B cell (primary cell): Measurements from ENCODE around the gene CAP2. TPM values are rescaled to one million over a fixed set of nuclear protein-coding genes. Genes with fewer than 3 reads are reported as not detected.

Experiments used
- ATAC-seq: fragments of 200-7000 bp; cut with Tn5 transposase; one replicate; pipeline ENCODE4 v1.10.0; 2021; ENCODE audit warnings: low read depth, mild to moderate bottlenecking, moderate number of reproducible peaks, moderate library complexity
- CTCF ChIA-PET: fragments of 350-600 bp; sonication (Branson Sonifier 250); formaldehyde crosslinking; loops from one replicate; lab custom pipeline; 2021; ENCODE audit warnings: antibody characterized with exemption, inconsistent platforms; lab: Charles Lee
- POLR2A ChIA-PET: fragments of 350-600 bp; sonication (Branson Sonifier 250); formaldehyde crosslinking; loops from one replicate; lab custom pipeline; 2021; ENCODE audit warnings: antibody characterized with exemption; lab: Charles Lee
- DNase-seq: peaks from one replicate; pipeline ENCODE4 v3.0.0; 2013
- H2AFZ ChIP-seq: 2 replicates; pipeline ENCODE4 v1.6.1; 2012; ENCODE audit warnings: mild to moderate bottlenecking, low read depth, low read length; ENCODE audit not compliant: insufficient read depth, poor library complexity, severe bottlenecking
- H3K27ac ChIP-seq, 2 donors: 1 replicate in 1 of 2; 2 replicates in 1 of 2; pipeline ENCODE4 v1.5.1; 2012 to 2013; ENCODE audit warnings: low read length in 2 of 2, mild to moderate bottlenecking in 2 of 2, moderate library complexity in 1 of 2
- H3K27me3 ChIP-seq, 4 experiments: fragments of 200-600 bp in 1 of 4; sonication (generic) in 1 of 4; replicated peaks in 1 of 4; 1 replicate in 2 of 4; 2 replicates in 2 of 4; pipeline versions ENCODE4 v1.6.1 to v1.7.0; 2013 to 2016; ENCODE audit warnings: low read length in 3 of 4, mild to moderate bottlenecking in 2 of 4, mixed read lengths in 1 of 4, moderate library complexity in 1 of 4; ENCODE audit not compliant: insufficient read depth in 4 of 4, control insufficient read depth in 3 of 4; ENCODE audit errors: control extremely low read depth in 1 of 4
- H3K36me3 ChIP-seq, 2 experiments: replicated peaks in 1 of 2; 1 replicate in 1 of 2; 2 replicates in 1 of 2; pipeline versions ENCODE4 v1.6.1 to v1.7.1; 2013; ENCODE audit warnings: low read length in 1 of 2; ENCODE audit not compliant: insufficient read depth in 2 of 2, control insufficient read depth in 1 of 2; ENCODE audit errors: control extremely low read depth in 1 of 2, extremely low read depth in 1 of 2
- H3K4me1 ChIP-seq, 2 donors: fragments of 200-600 bp in 1 of 2; sonication (generic) in 1 of 2; 1 replicate in 1 of 2; 2 replicates in 1 of 2; pipeline versions ENCODE4 v1.5.1 to v1.6.1; 2013 to 2017; ENCODE audit warnings: low read length in 2 of 2; ENCODE audit not compliant: control insufficient read depth in 2 of 2, insufficient read depth in 2 of 2
- H3K4me2 ChIP-seq: replicated peaks from 2 replicates; pipeline ENCODE3; 2012; ENCODE audit warnings: mild to moderate bottlenecking, low read depth, low read length; ENCODE audit not compliant: poor library complexity, severe bottlenecking
- H3K4me3 ChIP-seq, 5 experiments: fragments of 200-600 bp in 1 of 5; sonication (generic) in 1 of 5; 1 replicate in 3 of 5; 2 replicates in 2 of 5; pipeline versions ENCODE4 v1.5.1 to v1.7.0; 2011 to 2016; ENCODE audit warnings: low read length in 4 of 5, mild to moderate bottlenecking in 4 of 5, low read depth in 2 of 5, control low read depth in 1 of 5, moderate library complexity in 1 of 5; ENCODE audit not compliant: insufficient read depth in 1 of 5; ENCODE audit errors: control extremely low read depth in 1 of 5, extremely low read depth in 1 of 5
- H3K79me2 ChIP-seq: fragments of 200-600 bp; sonication (generic); one replicate; pipeline ENCODE4 v1.6.0; 2016; ENCODE audit warnings: low read length; ENCODE audit not compliant: control insufficient read depth, insufficient read depth
- H3K9ac ChIP-seq: fragments of 200-600 bp; sonication (generic); 2 replicates; pipeline ENCODE4 v1.6.1; 2017; ENCODE audit warnings: mild to moderate bottlenecking, low read length, moderate library complexity
- H3K9me3 ChIP-seq, 3 donors: one replicate each; pipeline versions ENCODE4 v1.6.1 to v1.7.1; 2013; ENCODE audit warnings: low read length in 2 of 3; ENCODE audit not compliant: control insufficient read depth in 2 of 3, insufficient read depth in 1 of 3; ENCODE audit errors: control extremely low read depth in 1 of 3
- H4K20me1 ChIP-seq: 2 replicates; pipeline ENCODE4 v1.6.0; 2012; ENCODE audit warnings: mild to moderate bottlenecking, low read length; ENCODE audit not compliant: insufficient read depth, control insufficient read depth, poor library complexity, severe bottlenecking
- H3K27ac Mint-ChIP-seq: one replicate; pipeline ENCODE4 v1.8.0; 2021; ENCODE audit warnings: mixed read lengths
- H3K27me3 Mint-ChIP-seq: one replicate; pipeline ENCODE4 v1.8.0; 2021; ENCODE audit warnings: mixed read lengths
- H3K4me1 Mint-ChIP-seq: one replicate; pipeline ENCODE4 v1.8.0; 2021; ENCODE audit warnings: mixed read lengths
- H3K4me3 Mint-ChIP-seq: one replicate; pipeline ENCODE4 v1.8.0; 2021; ENCODE audit warnings: mixed read lengths
- H3K9me3 Mint-ChIP-seq: one replicate; pipeline ENCODE4 v1.8.0; 2022; ENCODE audit warnings: mixed read lengths; ENCODE audit not compliant: insufficient read depth
- CTCF ChIP-seq: fragments of 200-600 bp; IDR thresholded peaks from one replicate; pipeline ENCODE4 v1.8.0; 2022; ENCODE audit warnings: antibody characterized with exemption, mild to moderate bottlenecking
- EZH2 ChIP-seq: IDR thresholded peaks from 2 replicates; pipeline ENCODE4 v1.6.1; 2012; ENCODE audit warnings: borderline replicate concordance, low read depth, mild to moderate bottlenecking, moderate library complexity, low read length; ENCODE audit not compliant: insufficient read depth, poor library complexity, severe bottlenecking
- WGBS: methylation state at CpG from one replicate; pipeline ENCODE4 v1.1.5; 2013; ENCODE audit warnings: missing lambda C conversion rate; ENCODE audit not compliant: insufficient coverage; 5-methylcytosine and 5-hydroxymethylcytosine counted together
- intact Hi-C: fragments of 100-400 bp; cut with micrococcal nuclease; formaldehyde crosslinking; loops from one replicate; pipeline ENCODE4 v1.10.0; 2022
- polyA plus RNA-seq: library from polyadenylated mRNA; depleted of rRNA; stranded (reverse); fragments of >200 nt; gene quantifications from 2 replicates; pipeline ENCODE4 v1.2.3, GENCODE V29; 2012
- total RNA-seq, 2 donors: library from RNA; stranded (reverse); fragments of 120-200 nt in 1 of 2; gene quantifications; 1 replicate in 1 of 2; 2 replicates in 1 of 2; pipeline versions ENCODE4 v1.2.3 to v1.2.4, GENCODE V29; 2013 to 2022

The CAP2 gene
- total and polyA plus RNA-seq, 2 donors (not counting 1 experiment from before 2014, with no cell fraction given): not detected

GRCh38 chr6:17391976-17392375 is 1.4 kb upstream of the CAP2 start:
- Histone ChIP-seq H3K9ac (no peak overlapping the region), H3K4me2 (no peak overlapping the region), H3K4me1 (peaks cover 0 to 5% of the 10 kb centered on the region in 2 donors), H2AFZ (no peak overlapping the region), H3K27ac (no peak overlapping the region), H3K79me2 (no peaks in the 10 kb centered on the region), H3K9me3 (peaks cover 0 to 2% (median 0%) of the 10 kb centered on the region in 3 donors), H3K27me3 (peaks cover 0 to 36% (median 17%) of the 10 kb centered on the region in 4 experiments), H4K20me1 (no peaks in the 10 kb centered on the region), H3K4me3 (no peak overlapping the region), H3K36me3 (no peaks in the 10 kb centered on the region)
- peaks cover 58% of the 10 kb centered on the region for H3K27me3 Mint-ChIP-seq
- WGBS: 100% methylated on average over 1 of the region's 2 CpGs
- DNase-seq (no peak), ATAC-seq (no peak)
- H3K4me3 Mint-ChIP-seq: no peak overlapping the region
- CTCF ChIA-PET: no interaction called here
- intact Hi-C loops: no loop called here
- no peak for TF ChIP-seq CTCF
- TF ChIP-seq EZH2: no peak
- POLR2A ChIA-PET: no interaction called here
- H3K27ac Mint-ChIP-seq: no peak overlapping the region
- peaks cover 10% of the 10 kb centered on the region for H3K4me1 Mint-ChIP-seq
- H3K9me3 Mint-ChIP-seq: peaks cover 2% of the 10 kb centered on the region

- TF ChIP-seq EZH2 (no peak), CTCF (no peak)
- no peak overlapping the region for H3K27ac Mint-ChIP-seq
- ATAC-seq: no peak
- Histone ChIP-seq H3K36me3 (no peaks in the 10 kb centered on the region), H2AFZ (no peak overlapping the region), H3K27me3 (peaks cover 0 to 36% (median 17%) of the 10 kb centered on the region in 4 experiments), H3K79me2 (no peaks in the 10 kb centered on the region), H3K4me3 (no peak overlapping the region), H3K4me1 (peaks cover 0 to 5% of the 10 kb centered on the region in 2 donors), H3K9me3 (peaks cover 0 to 5% (median 0%) of the 10 kb centered on the region in 3 donors), H3K4me2 (peak overlapping the region; percentile 49), H4K20me1 (no peaks in the 10 kb centered on the region), H3K27ac (no peak overlapping the region), H3K9ac (no peak overlapping the region)
- CTCF ChIA-PET: no interaction called here
- POLR2A ChIA-PET: no interaction called here
- WGBS: 6% methylated on average over 49 of the region's 55 CpGs
- intact Hi-C loops: no loop called here
- peak overlapping the region; percentile 68 for H3K4me3 Mint-ChIP-seq
- peaks cover 2% of the 10 kb centered on the region for H3K9me3 Mint-ChIP-seq
- peaks cover 10% of the 10 kb centered on the region for H3K4me1 Mint-ChIP-seq
- H3K27me3 Mint-ChIP-seq: peaks cover 63% of the 10 kb centered on the region
- DNase-seq: no peak
Measured at GRCh38 chr6:17393892-17394631, 667 bp downstream of the CAP2 start.
